ENCODE measurements around the gene SPECC1L. TPM values are rescaled to one million over a fixed set of nuclear protein-coding genes. Genes with fewer than 3 reads are reported as not detected.
"Not testable (repeated sequence)": the region's sequence is repeated elsewhere in the genome, so short reads cannot be mapped to it uniquely, and the experiment has no call there.

Gene SPECC1L
- polyA plus RNA-seq, 4 donors: 44.2 to 51.1 (median 48.0) TPM

- DNase-seq (ENCODE audit: low read depth in 4 of 4, low spot score in 2 of 4): not testable (repeated sequence)
These were observed 24.8 kb upstream of the SPECC1L start for GRCh38 chr22:24245584-24246561.

DNA sequence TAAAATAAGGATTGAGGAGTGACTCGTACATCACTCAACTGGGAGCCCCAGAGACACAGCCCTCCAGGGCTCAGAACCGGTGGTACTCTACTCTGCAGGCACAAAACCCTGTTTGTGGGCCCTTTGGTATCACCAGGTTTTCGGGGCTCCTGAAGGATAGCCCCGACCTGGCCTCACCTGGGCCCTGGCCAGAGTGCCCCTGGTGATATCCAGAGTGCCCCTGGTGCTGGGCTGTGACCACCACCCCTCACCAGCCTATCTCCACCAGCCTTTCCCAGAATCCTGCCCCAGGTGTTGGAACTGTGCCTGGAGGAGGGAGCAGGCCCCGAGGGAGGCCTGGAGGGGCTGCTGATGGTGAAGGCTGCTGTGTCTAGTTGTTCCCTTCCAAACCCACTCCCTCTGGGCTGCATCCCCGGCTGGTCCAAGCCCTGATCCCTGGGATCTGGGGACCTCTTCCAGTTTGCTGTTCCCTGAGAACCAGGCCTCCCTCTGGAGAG, 23.6 kb upstream of the SPECC1L start:
- no peak for DNase-seq (ENCODE audit: low read depth in 4 of 4, low spot score in 2 of 4)

GRCh38 chr22:24247564-24248344, 22.9 kb upstream of the SPECC1L start:
- peak in 2 of 4 donors; percentile 47 to 69 for DNase-seq (ENCODE audit: low read depth in 4 of 4, low spot score in 2 of 4)

DNA sequence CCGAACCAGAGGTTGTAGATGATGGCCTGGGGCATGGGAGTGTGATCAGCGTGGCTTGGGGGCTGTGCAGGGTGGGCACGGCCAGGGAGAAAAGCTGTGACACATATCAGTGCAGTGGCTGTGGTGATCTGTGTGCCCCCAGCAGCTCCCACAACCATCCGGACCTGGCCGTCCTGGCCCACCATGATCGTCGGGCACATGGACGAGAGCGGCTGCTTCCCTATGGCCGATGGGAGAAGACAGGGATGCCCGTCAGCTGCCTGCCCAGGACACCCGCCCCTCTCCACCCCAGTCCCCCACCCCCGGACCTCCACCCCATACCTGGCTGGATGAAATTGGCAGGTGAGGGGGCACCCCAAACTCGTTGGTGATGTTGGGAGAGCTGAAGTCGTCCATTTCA, 22.0 kb upstream of the SPECC1L start:
- not testable (repeated sequence) for DNase-seq (ENCODE audit: low read depth in 4 of 4, low spot score in 2 of 4)

DNA sequence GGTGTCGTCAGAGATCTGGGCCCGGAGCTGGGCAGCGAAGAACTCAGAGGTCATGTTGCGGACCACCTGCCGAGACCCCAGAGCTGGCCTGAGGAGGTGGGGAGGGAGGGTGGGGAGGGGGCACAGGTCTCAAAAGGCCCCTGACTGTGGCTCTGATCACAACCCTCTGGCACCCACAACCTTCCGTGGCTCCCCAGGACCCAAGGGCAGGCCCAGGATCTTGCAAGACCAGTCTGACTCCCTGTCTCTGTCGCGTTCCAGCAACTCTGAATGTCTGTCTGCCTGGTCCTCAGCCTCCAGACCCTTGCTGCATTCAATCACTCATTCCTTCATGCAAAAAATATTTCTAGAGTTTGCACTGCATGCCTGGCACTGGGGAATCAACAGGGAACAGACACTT, 21.2 kb upstream of the SPECC1L start:
- not testable (repeated sequence) for DNase-seq (ENCODE audit: low read depth in 4 of 4, low spot score in 2 of 4)

- DNase-seq (ENCODE audit: low read depth in 4 of 4, low spot score in 2 of 4): not testable (repeated sequence)
These were observed 19.3 kb upstream of the SPECC1L start for GRCh38 chr22:24251286-24251685.

- not testable (repeated sequence) for DNase-seq (ENCODE audit: low read depth in 4 of 4, low spot score in 2 of 4)
These were observed 17.5 kb upstream of the SPECC1L start for GRCh38 chr22:24253126-24253525.

GRCh38 chr22:24256136-24256535, 14.5 kb upstream of the SPECC1L start:
- not testable (repeated sequence) for DNase-seq (ENCODE audit: low read depth in 4 of 4, low spot score in 2 of 4)

GRCh38 chr22:24256736-24257135, 13.9 kb upstream of the SPECC1L start:
- DNase-seq (ENCODE audit: low read depth in 4 of 4, low spot score in 2 of 4): not testable (repeated sequence)

DNA sequence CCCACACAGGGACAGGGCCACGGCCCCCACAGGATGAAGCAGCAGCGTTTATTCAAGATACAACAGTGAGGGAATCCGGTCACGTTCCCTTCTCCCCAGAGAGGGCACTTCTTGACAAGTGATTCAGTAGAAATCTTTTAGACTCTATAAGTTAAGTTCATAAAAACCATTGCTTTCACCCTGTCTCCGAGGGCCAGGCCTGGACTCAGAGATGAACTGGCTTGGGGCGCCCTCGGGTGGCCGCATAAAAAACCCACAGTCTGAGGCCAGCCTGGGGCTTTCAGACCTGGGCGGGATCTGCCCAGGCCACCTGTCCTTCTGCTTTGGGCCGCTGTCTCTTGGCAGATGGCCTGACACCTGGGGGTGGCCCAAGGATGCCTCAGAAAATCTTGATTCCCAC, 11.2 kb upstream of the SPECC1L start:
- not testable (repeated sequence) for DNase-seq (ENCODE audit: low read depth in 4 of 4, low spot score in 2 of 4)

DNA sequence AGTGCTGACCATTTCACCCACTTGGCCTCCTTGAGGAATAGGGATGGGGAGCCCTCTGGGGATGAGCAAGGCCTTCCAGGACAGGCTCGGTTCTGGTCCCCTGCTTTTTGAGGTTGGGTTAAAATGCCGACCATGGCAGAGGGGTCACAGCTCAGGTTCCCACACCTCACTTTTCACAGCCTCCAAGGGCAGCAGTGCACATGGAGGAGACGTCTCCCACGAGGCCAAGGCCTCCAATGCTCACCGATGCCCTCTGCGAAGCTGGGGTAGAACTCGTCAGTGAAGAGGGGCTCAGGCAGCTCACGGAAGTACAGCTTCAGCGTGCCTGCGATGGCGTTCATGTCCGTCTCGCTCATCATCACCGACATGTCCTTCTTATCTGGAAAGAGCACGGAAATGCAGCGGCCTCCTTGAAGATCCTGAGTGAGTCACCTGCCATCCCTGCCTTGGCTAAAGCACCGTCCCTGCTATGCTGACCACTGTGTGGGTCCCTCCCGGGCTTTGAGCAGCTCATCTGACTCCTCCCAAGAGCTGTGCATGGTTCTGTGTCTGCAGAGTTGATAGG, 8.4 kb upstream of the SPECC1L start:
- DNase-seq (ENCODE audit: low read depth in 4 of 4, low spot score in 2 of 4): not testable (repeated sequence)

DNA sequence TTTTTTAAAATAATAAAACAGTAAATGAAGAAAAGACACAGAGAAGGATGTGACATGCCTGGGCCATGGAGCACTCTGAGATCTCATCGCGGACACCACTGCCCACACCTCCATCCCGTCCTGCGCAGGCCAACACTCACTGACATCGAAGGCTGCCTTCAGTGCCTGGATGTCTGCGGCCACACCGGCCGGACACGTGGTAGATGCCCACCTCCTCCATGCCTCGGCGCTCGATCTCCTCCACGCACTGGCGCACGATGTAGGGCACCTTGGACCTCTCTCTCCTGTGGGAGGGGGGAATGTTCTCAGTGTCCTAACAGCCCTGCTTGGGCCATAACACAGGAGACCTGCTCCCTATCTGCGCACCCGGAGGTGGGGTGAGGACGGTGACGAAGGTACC, 7.2 kb upstream of the SPECC1L start:
- not testable (repeated sequence) for DNase-seq (ENCODE audit: low read depth in 4 of 4, low spot score in 2 of 4)

GRCh38 chr22:24264329-24264896, 6.2 kb upstream of the SPECC1L start:
- not testable (repeated sequence) for DNase-seq (ENCODE audit: low read depth in 4 of 4, low spot score in 2 of 4)

DNA sequence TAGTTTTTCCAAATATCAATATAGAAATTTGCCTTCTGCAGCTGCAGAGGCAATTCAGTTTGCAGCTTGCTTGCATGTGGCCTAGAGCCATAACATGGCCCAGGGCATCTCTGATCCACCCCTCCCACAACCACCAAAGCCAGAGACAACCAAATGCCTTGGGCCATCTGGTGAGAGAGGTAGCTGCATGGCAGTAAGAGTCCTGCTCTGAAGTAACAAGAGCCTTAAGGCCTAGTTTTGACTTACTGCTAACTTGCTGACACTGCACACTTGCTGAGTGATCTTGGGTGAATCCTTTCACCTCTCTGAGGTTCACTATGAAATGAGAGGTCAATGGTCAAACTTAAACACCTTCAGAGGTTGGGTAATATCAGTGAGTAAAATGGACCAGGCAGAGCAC, 4.9 kb upstream of the SPECC1L start:
- no peak for DNase-seq (ENCODE audit: low read depth in 4 of 4, low spot score in 2 of 4)

DNA sequence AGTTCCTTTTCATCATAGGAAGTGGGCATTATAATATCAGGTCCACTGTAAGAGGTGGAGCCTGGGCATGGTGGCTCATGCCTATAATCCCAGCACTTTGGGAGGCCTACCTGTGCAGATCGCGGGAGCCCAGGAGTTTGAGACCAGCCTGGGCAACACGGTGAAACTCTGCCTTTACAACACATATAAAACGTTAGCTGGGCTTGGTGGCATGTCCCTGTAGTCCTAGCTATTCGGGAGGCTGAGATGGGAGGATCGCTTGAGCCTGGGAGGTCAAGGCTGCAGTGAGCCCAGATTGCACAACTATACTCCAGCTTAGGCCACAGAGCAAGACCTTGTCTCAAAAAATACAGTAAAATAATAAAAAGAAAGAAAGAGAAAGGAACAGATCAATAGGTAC, 4.1 kb upstream of the SPECC1L start:
- DNase-seq (ENCODE audit: low read depth in 4 of 4, low spot score in 2 of 4): not testable (repeated sequence)

- no peak for DNase-seq (ENCODE audit: low read depth in 4 of 4, low spot score in 2 of 4)
These were observed 789 bp downstream of the SPECC1L start for GRCh38 chr22:24271386-24271854.

GRCh38 chr22:24273031-24273430, 2.4 kb downstream of the SPECC1L start:
- DNase-seq (ENCODE audit: low read depth in 4 of 4, low spot score in 2 of 4): not testable (repeated sequence)

GRCh38 chr22:24273906-24274305, 3.3 kb downstream of the SPECC1L start:
- not testable (repeated sequence) for DNase-seq (ENCODE audit: low read depth in 4 of 4, low spot score in 2 of 4)

GRCh38 chr22:24274696-24275405, 4.2 kb downstream of the SPECC1L start:
- not testable (repeated sequence) for DNase-seq (ENCODE audit: low read depth in 4 of 4, low spot score in 2 of 4)

GRCh38 chr22:24280363-24280762, 9.7 kb downstream of the SPECC1L start:
- DNase-seq (ENCODE audit: low read depth in 4 of 4, low spot score in 2 of 4): not testable (repeated sequence)

Data from left renal cortex interstitium (tissue), 4 donors.